GM19463 (cell line): Measurements from ENCODE around the gene DHPS.
"Not testable (repeated sequence)": the region's sequence is repeated elsewhere in the genome, so short reads cannot be mapped to it uniquely, and the experiment has no call there.

Source experiments
- ATAC-seq: cut with Tn5 transposase; IDR thresholded peaks from one replicate; pipeline ENCODE4 v1.9.1; 2021; ENCODE audit warnings: mild to moderate bottlenecking, moderate library complexity; ENCODE audit not compliant: unreplicated experiment

Gene DHPS

DNA sequence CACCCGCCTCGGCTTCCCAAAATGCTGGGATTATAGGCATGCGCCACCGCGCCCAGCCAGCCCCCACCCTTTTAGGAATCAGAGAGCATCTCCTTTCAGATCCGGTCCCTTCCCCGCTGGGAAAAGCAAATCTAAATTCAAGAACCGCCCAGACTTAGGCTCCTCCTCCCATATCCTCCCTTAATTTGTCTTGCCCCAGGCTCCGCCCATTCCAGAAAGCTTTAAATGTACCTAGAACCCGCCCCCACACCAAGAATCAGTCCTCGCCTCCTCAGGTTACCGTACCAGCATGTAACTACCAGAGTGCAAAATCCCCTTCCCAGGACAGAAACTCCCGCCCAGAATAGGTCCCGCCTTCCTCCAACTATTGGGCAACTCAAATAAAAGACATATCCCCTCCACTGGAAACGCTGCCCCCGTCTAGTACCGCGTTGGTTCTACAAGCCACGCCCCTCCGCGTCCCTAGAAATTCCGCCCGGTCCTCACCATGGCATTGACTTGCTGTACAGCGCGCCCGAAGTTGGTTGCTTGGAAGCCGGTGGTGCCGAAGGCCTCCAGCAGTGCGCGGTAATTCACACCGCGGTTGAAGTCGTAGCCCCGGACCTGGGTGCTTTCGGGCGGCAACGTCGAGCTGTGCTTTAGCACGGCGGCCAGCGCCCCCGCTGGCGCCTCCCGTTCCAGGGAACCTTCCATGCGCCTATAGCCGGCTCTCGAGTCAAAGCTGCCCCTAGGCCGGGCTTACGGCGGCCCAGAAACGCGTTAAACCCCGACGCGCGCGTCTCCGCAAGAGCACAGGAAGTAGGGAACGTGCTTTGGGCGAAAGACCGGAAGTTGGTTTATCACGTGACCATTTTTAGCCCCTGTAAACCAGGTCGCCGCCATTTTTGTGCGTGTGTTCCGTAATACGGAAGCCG, at the start of gene DHPS:
TSS of gene DHPS (minus strand) at position 807 of the 914 bp plus-strand sequence. CDS start at position 693, 114 bp downstream.
- peak; percentile 68 for ATAC-seq

DNA sequence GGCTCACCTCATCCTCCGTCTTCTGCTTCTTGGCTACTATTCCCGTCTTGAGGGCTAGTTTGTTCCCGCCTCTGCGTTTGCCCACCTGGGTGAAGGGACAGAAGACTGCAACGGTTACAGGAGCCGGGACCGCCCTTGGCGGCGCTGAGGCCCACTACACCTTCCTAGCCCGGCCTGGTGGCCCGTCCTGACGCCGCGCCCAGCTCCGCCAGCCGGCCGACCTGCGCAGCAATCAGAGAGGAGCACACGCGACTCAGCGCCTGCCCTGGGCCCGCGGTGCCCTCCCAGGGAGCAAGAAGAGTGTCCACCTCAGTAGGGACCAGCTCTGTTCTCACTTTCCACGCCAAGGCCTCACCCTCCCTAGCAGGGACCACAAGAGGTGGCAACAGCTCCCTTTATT, 49.7 kb upstream of the DHPS start:
- ATAC-seq, result no peak

- no peak for ATAC-seq
These were observed 48.4 kb upstream of the DHPS start for GRCh38 chr19:12730064-12730463.

DNA sequence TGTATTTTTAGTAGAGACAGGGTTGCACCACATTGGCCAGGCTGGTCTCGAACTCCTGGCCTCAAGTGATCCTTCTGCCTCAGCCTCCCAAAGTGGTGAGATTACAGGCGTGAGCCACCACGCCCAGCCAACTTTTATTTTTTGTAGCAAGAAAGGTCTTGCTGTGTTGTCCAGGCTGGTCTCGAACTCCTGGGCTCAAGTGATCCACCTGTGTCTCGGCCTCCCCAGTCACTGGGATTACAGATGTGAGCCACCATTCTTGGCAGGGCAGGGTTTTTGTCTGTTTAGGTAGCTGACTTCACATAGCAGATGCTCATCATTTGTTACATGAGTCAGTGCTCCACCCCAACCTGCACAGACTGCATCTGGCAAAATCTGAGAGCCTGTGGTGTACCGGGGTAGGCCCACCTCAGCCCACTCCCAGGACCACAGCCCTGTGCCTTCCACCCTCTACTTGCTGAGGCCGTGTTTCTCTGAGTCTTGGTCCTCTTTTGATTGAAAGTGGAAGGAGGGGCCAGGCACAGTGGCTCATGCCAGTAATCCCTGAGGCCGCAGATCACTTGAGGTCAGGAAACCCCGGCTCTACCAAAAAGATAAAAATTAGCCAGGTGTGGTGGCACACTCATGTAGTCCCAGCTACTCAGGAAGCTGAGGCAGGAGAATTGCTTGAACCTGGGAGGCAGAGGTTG, 46.2 kb upstream of the DHPS start:
- no peak for ATAC-seq

GRCh38 chr19:12726988-12727316, 45.3 kb upstream of the DHPS start:
- ATAC-seq, result no peak

DNA sequence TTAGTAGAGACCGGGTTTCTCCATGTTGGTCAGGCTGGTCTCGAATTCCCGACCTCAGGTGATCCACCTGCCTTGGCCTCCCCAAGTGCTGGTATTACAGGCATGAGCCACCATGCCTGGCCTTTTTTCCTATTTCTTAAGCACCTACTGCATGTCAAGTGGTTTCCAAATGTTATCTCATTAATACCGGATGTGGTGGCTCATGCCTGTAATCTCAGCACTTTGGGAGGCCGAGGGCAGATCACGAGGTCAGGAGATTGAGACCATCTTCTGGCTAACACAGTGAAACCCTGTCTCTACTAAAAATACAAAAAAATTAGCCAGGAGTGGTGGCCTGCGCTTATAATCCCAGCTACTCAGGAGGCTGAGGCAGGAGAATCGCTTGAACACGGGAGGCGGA, 43.9 kb upstream of the DHPS start:
- ATAC-seq, result not testable (repeated sequence)

- ATAC-seq, result no peak
These were observed 42.2 kb upstream of the DHPS start, which contains the start of gene TNPO2 for GRCh38 chr19:12723641-12724426. Gene TNPO2, minus strand, starts transcription at chr19:12723932. Its CDS starts 2,955 bp downstream, at chr19:12720977.

- no peak for ATAC-seq
These were observed 41.6 kb upstream of the DHPS start for GRCh38 chr19:12723381-12723640.

DNA sequence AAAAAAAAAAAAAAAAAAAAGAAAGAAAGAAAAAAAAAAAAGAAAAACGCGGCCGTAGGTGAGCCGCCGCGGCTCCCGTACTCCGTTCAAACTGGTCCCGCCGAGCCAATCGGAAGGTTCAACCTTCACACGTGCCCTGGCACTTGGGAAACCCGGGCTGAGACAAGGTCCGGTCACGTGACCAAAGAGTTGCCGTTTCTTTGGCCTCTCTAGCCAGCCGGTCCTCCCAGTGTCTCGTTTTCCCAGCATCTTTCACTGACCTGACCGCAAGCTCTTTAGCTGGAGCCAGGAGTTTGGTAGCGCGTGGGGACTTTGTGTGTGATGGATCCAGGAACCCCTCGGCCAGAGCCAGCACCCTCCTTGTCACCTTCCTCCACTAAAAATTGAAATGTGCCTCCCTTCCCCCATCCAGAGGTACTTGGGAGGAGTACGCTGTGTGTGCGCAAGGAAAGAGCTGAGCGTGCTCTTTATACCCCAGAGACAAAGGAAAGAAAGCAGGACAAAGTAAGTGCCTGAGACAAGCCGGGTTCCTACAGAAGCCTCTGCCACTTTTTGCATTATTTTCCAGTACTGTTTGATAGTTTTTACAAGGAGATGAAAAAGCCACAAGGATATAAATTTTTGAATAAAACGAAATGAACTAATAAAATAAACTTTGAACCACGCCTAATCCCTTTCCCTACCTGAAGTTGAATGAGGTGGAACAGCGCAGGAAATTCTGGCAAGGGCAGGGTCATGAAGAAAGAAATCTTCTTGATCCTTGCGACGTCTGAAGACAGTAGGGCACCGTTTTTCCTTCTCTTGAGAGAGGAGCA, 41.1 kb upstream of the DHPS start:
- ATAC-seq, result peak; percentile 72

DNA sequence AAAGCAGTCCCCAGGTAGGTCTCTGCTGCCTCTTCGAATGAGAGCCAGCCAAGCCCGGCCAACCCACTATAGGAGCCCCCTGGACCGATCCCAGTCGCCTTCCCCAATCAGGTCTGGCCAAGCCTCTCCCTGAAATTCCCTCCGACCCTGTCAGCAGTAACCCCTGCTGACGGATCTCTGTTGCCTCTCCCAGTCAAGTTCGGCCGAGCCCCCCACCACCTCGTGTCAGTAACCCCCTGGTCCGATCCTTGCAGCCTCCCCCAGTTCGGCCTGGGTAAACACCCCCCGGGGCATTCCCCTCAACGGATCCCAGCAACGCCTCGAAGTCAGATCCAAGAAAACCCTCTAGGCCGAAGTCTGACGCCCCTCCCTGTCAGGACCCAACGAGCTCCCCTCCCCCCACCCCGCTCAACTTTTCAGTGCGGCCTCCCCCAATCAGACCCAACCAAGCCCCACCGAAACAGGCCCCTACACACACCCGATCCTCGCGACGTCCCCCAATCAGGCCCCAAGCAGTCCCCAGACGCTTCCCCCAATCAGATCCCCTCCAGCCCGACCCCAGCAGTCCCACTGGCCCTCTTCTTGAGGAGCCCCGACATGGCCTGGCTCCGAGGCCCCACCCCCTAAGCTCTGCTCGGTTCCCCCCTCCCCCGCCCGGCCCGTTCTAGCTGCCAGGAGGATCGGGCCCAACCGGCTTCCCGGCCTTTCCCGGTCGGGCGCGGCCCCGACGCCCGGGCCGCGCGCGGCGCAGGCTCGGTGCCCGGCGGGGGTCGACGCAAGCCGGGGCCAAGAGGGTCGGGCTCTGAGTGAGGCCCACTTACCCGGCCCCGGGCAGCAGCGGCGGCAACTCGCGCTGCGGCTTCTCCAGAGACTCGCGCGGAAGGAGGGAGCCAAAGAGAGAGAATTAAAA, 40.2 kb upstream of the DHPS start:
- no peak for ATAC-seq

DNA sequence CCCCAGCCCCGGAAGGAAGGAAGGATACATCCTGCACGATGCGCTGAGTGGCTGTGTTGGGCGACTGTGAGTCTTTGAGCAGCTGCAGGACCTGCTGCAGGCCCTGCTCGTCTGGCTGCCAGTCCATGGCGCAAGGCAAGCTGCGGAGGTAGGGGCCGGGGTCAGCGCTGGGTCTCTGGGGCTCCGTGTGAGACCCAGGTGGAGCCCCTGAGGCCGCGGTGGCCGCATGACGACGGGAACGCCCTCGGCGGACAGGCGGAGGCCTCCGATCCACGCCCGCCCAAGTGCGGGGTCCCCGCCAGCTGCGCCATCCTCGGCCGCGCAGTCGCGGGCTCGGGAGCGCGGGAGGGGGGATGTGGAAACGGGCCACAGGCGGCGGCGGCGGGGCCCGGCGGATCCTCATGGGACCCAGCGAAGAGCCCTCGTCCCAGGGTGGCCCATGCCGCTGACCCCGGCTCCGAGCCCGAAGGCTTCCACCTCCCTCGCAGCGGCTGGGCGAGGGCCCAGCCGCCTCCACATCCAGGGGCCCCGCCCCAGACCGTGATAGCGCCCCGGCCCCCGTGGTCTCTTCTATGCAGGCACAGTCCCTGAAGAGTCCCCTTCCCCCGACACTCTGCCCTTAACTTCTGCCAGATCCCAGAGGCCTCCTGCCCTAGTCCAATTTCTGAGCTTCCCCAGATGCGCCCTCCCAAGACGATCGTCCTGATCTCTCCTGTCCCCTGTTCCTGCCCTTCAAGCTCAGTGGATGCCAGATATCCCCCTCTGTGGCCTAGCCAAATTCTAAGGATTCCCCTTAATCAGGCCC, 39.4 kb upstream of the DHPS start:
- no peak for ATAC-seq

GRCh38 chr19:12720296-12720695, 38.6 kb upstream of the DHPS start:
- no peak for ATAC-seq

DNA sequence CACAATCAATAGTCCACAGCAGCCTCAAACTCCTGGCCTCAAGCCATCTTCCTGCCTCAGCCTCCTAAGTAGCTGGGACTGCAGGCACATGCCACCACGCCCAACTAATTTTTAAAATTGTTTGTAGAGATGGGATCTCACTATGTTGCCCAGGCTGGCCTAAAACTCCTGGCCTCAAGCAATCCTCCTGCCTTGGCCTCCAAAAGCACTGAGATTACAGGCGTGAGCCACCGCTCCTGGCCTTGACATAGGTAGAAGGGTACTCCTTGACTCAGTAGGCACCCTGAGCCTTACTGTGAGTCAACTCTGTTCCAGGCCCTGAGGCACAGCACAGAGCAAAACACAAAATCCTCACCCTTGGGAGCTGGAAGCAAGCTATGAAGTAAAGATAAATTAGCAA, 34.2 kb upstream of the DHPS start:
- no peak for ATAC-seq

DNA sequence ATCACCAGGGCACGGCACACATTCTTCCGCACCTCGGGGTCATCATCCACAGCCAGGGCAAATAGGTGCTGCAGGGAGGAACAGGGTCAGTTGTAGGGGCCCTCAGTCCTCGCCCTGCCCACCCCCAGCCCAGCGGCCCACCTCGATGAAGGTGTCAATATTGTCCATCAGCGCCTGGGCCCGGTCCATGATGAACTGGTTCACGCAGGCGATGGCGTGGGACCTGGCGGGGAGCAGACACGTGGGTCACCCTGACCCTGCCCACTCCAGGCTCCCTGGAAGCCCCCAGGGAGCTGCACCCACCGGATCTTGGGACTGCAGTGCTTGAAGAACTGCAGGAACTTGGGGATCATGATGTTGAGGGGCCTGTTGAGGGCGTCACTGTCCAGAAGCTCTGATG, 33.4 kb upstream of the DHPS start:
- ATAC-seq, result no peak

- not testable (repeated sequence) for ATAC-seq
These were observed 31.6 kb upstream of the DHPS start for GRCh38 chr19:12713304-12713703.

DNA sequence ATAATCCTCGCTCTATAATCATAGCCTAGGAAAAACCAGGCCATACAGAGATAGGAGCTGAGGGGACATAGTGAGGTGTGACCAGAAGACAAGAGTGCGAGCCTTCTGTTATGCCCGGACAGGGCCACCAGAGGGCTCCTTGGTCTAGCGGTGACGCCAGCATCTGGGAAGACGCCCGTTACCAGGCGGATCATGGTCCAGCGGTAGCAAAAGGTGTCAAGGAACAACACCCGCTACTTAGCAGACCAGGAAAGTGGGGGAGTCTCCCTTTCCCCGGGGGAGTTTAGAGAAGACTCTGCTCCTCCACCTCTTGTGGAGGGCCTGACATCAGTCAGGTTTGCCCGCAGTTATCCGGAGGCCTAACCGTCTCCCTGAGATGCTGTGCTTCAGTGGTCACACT, 30.4 kb upstream of the DHPS start:
- ATAC-seq, result not testable (repeated sequence)

GRCh38 chr19:12711187-12711586, 29.5 kb upstream of the DHPS start:
- ATAC-seq, result no peak

DNA sequence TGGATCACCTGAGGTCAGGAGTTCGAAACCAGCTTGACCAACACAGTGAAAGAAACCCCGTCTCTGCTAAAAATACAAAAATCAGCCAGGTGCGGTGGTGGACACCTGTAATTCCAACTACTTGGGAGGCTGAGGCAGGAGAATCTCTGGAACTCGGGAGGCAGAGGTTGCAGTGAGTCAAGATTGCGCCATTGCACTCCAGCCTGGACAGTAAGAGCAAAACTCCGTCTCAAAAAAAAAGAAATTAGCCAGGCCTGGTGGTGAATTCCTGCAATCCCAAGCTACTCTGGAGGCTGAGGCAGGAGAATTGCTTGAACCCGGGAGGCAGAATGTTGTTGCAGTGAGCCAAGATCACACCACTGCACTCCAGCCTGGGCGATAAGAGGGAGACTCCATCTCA, 27.0 kb upstream of the DHPS start:
- no peak for ATAC-seq

GRCh38 chr19:12706332-12706718, 24.6 kb upstream of the DHPS start:
- no peak for ATAC-seq
